NCI-H2107 treated with DMSO at 0.1 percent for 48 hours (cell line): ENCODE measurements around the gene CXCR5.

Source experiments
- DNase-seq: peaks from one replicate; lab custom pipeline; 2025; ENCODE audit not compliant: unreplicated experiment; lab: John Stamatoyannopoulos, UW

Gene CXCR5

DNA sequence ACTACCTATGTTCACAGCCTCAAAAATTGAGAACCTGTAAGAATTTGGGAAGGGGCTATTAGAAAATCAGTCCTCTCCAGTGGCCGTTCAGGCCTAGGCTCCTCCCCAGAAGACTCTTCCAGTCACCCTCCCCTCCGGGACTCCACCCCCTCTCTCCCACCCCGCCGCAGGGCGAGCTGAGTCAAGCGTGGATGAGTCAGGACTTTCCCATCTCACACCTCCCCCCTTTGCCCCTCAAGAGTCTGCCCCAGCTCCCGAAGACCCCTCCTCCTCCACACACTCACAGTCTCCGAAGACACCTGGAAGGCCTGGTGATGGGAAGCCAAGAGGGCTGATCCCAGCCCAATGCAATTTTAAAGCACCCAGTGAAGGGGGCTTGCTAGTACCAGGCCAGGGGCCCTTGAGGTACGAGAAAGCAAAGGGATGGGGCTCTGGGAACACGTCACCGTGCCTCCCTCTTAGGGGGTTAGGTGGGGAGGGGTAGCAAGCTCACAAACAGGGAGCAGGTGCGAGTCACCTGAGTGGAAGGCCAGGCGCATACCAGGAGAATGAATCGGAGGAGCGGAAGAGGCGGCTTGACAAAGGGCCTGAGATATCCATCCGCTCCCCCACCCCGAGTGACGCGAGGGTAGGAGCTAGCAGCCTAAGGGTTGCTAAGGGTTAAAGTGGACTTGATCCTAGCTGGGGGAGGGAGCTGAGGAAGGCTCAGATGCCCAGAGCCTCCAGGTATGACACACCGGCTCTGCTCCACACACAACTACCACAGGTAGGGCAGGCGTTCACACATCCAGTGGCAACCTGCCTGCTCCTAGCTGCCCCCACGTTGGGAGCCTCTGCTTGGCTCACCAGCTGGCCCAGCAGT is 28.4 kb downstream of the CXCR5 start:
- peak; percentile 61 for DNase-seq

DNA sequence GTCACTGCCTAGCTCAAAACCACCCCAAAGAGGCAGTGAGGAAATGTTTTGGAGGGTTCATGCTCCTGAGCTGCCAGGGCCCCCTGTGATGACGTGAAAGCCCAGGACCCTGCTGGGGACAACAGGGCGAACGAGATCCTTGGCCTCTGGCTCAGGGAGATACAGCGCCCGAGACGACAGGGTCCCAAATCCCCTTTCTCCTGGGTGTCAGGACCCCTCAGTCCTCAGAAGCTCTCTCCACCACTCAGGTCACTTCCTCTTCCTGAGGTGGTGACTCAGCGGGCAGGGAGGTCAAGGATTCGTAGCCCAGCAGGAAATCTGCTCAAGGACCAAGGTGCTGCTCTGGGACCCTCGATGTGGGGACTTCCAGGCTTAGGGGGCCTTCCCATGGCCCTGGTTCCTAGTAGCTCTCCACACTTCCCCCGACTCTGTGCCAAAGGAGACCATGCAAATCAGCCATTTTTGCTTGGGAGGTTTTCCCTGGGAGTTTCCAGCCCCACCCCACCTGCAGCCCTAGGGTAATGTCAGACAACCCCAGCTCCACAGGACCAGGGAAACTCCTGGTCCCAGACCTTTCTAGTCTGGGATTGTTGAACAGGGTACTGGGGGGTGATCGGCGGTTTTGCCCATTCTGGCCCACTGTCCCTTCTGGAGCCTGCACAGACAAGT is 29.2 kb downstream of the CXCR5 start:
- no peak for DNase-seq

DNA sequence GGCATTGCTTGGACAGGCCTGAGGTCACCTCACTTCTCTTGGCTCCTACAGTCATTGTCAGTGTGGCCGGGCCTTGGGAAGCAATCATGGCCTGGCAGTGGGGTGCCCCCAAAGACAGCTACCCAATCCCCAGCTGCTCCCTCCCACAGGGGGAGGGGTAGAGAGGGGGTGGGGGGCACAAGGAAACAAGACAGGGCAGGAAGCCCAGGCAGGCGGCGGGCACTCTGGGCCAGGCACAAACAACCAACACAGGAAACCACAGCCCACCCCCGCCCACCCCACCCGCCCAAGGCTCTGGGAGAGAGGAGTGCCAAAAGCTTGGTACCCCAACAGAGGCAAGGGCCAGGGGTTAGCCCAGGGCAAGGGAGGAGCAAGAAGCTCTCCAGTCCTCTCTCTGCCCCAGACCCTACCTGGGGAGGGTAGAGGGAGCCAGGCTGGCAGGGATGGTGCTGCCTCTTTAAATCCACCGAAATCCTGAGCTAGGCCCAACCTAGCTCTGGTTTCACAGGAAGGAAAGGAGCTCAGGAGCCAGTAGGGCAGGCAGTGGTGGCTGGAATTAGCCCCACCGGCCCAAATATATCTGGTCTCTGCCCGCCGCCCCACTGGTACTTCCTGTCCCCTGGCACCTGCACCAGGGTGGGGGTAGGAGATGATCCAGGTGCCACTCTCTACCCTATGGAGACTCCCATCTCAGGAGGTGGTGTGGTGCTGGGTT is 29.9 kb downstream of the CXCR5 start:
- no peak for DNase-seq

GRCh38 chr11:118914178-118914918 is 30.7 kb downstream of the CXCR5 start:
- DNase-seq, result no peak

- no peak for DNase-seq
Measured at GRCh38 chr11:118914987-118915386, 31.3 kb downstream of the CXCR5 start.

DNA sequence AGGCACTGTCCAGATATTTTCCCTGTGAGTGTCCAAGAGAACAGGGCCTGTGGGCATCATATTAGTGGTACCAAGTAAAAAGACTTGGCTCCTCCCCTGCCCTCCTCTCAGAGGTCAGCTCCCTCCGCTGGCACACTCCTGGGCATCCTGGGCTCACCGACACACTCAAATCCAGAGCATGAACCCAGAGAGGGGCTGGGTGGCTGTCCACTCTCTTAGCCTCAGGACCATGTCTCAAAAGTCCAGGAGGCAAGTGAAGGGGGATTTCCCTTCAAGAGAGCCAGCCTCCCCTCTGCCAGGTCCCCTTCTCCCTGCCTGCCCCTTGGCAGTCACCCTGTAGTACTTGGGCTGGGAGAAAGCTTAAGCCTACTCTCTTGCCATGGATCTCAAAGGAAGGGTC is 31.7 kb downstream of the CXCR5 start:
- no peak for DNase-seq

DNA sequence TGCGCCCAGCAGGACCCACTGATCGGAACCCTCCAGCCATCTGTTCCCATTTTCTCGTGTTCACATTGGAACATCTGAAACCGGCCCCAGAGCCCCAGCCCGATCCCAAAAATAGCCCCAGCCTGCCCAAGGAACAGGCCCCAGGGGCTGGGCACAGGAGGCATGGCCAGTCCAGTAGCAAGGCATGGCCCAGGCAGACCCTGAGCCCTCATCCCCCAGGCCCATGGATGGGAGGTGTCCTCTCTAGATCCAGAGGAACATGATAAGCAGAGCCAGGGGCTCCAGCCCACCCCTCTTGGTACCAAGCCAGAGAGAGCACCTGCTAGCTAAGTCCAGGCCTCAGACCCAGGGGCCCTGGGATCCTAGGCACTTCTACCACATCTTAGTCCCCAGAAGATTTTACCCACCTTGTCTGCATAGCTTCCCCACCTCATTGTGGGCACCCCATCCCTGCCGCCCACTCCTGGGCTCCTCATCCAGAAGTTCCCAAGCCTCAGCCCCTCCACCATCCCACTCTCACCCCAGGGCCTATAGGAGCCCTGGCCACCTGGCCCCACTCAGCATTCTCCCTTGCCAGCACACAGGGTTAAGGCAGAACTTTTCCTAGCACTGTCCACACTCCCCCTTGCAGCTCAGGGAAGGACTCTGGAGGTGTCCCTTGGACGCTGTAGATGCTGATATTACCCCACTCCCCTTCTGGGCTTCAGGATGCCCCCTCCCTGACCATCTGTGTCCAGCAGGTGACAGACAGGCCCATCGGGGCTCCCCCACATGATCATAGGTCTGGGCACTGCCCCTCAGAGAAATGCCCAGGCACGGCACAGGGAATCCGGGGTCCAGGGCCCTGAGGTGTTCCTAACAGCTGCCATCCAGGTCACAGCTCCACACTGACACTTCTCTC is 32.5 kb downstream of the CXCR5 start:
- DNase-seq, result no peak

DNA sequence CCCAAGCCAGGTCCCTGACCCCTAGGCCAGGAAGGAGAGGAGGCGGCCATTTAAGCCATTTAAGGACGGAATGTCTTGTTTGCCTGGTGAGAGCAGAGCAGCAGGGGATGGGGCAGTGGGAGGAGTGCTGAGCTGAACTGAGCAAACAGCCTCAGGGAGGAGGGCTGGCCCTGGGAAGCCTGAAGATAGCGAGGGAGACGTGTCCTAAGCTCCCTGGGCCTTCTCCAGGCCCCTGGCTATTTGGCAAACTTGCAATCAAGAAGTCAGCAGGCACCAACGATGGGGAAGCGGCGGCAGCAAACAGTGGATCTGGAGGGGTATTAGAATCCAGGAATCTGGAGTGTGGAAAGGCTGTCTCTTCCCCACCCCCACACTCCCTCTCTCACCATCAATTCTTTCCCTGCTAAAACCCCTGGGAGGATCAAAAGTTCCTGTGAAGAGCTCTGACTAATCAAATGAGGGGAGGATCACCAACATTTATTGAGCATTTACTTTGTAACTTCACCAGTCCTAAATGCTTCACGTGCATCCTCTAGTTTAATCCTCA is 33.2 kb downstream of the CXCR5 start:
- DNase-seq, result no peak

DNA sequence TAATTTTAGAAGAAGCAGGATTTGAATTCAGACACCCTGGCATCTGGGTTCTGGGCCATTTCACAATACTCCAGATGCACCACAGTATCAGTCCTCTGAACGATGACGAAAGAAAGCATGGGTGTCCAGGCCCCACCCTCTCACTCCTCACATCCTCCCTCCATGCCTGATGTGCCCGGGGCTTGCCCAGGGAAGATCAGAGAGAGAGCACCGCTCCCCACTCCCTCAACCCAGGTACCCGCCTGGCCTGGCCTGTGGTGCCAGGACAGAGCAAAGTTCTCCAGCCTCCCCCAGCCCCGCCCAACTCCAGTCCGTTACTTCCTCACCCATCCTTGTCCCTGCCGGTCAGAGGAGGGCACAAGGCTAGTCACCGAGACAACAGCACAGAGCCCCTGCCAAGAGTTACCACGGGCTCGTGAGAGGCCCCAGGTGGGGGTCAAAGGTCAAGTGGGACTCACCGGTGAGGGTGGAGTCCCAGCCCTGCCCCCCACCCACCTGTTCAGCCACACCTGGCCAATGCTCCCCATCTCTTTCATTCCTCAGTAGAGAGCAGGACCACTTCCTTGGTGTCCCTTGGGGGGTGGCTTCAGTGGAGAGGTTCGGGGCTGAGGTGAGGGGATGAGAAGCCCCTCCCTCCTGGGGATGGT is 33.9 kb downstream of the CXCR5 start:
- DNase-seq, result no peak

DNA sequence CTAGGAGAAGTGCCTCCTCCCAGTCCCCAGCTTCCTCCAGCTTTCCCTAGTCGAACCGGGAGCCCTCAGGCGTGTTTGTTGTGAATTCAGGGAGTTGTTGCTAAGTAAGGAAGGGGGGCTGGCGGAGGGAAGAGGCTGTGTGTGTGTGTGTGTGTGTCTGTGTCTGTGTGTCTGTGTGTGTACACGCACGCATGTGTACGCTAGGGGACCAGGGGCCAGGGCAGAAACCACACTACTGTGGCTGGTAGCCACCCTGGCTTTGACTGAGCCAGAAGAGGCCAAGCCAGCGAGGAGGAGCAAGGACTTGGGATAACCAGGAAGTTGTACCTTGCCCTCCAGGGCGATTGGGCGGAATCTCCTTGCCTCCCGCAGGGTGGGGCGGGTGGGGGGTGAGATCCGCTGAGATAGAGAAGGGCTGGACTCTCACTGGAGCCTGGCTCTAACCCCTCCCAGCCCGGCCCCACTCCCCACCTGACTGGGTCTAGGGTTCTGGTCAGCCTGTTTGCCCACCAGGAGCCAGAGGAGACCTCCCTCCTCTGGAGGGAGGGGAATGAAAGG is 34.5 kb downstream of the CXCR5 start:
- DNase-seq, result no peak

DNA sequence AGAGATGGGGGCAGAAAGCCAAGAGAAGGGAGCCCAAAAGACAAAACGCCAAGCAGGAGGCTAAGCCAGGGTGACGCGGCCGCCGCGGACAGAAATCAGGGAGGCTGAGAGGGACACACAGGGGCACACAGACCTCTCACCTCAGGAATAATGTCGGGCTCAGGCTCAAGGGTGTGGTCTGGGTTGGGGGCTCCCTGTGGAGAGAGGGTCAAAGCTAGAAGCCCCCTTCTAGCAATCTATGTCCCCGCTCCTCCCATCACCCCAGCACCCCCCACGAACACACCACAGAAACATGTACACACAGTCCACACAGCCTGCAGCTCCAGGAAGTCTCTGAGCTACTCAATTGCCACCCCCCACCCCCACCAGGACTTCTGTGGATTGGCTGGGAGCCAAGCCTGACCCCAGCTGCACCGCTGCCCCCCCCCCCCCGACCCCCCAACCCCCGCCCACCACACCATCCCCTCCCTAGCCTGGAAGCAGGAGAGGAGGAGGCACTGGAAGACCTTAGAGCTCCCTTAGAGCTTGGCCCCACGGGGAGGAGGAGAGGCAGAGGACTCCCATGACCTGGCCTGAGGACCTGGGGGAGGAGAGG is 35.1 kb downstream of the CXCR5 start:
- no peak for DNase-seq

DNA sequence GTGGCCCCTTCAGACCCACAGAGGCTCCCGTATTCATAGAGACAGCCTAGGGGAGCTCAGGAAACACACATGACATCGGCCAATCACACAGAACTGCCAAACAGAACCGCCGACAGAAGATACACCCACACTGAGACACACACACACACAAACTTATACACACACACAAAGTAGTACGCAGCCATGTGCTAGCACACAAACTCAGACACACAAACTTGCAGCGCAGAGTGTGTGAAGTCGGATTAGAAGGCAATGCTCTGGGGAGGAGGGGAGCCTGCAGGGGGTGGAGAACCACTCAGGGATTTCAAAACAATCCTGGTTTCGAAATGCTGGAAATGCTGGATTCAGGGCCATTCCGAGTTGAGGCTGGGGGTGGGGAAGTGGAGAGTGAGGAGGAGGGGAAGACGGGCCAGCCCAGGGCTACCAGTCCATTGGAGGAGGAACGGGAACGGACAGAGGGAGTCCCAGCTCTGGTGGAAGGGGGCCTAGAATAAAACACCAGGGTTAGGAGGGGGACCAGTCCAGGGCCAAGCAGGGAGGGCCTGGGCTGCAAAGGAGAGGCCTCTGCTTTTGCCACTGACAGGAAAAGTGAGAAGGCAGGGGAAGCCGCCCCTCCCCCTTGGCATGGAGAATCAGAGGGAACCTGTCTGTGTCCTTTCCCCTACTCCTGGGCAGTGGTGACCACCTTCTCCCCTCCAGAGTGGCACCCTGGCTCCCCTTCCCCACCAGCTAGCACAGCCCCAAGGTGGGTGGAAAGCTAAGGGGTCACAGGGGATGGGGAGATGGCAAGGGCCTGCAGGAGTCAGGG is 37.6 kb downstream of the CXCR5 start:
- DNase-seq, result no peak

DNA sequence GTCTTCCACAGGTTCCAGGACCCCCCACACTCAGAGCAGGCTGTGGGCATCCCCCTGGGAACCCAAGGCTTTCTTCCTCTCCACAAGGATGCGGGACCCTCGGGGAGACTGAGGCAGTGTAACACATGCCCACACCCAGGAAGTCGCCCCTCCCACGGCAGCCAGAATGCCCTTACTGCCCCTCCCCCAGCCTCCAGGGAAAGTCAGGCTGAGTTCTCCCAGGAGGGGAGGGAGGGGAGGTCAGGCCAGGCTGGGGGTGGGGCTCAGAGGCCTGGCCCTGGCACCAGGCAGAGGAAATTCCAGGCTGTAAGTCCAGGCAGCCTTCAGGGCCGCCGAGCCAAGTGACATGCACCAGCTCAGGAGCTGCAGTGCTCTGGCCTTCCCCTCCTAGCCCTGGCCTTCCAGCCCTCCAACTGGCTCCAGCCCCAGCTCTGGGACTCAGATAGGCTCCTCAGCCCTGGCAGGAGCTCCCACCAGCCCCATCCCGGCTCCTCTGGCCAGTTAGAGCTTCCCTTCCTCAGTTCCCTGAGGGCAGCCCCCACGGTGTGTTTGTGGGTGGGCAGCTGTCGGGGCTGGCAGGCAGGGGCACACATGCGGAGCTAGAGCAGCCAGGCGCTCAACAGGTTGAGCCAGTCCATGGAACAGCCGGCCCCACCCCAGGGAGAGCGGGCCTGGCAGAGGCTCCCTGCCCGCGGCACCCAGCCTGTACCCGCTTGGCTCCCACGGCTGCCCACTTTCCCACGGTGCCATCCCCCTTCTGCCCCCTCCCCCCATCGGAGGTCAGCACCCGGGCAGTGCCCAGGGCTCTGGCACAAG is 38.4 kb downstream of the CXCR5 start:
- DNase-seq, result no peak

DNA sequence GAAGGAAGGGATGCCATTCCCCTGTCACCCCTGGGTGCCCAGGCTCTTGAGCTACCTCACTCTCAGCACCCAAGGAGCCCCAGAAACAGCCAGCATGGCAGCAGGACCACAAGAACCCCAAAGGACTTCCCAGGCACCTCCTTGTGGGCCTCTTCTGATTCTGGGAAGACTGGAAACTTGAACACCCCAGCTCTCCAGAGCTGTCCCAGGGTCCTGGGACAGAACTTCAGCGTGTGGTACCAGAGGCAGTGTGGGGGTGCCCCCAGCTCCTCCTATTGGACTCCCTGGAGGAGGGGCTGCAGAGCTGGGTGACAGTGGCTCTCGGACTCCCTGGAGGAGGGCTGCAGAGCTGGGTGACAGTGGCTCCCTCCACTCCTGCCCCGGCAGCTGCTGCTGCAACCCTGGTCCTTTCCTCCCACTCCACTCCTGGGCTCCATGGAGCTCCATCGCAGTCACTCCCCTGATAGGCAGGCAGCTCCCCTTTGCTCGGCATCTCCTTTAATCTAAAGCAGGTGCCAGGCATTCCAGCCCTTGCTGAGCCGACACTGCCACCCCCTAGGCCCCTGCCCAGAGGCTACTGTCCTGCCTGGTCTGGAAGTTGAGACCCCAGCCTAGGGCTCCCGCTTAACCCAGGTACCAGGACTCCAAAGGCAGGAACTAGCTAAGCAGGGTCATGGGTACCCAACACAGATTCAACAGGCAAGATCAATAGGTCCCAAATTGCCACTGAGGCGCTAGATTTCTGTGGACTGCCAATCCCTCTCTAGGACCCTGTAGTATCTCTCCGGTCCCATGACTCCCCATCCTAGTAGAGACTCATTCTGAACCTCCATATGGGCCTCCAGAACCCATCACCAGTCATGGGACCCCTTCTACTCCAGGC is 39.3 kb downstream of the CXCR5 start:
- no peak for DNase-seq

- DNase-seq, result no peak
Measured at GRCh38 chr11:118923721-118924587, 40.3 kb downstream of the CXCR5 start.
